ENCODE data around the gene LOXHD1.

The LOXHD1 gene

GRCh38 chr18:46447792-46448191 lies 209.2 kb downstream of the LOXHD1 start:
- no peak for DNase-seq (ENCODE audit: low read depth, low spot score)

DNA sequence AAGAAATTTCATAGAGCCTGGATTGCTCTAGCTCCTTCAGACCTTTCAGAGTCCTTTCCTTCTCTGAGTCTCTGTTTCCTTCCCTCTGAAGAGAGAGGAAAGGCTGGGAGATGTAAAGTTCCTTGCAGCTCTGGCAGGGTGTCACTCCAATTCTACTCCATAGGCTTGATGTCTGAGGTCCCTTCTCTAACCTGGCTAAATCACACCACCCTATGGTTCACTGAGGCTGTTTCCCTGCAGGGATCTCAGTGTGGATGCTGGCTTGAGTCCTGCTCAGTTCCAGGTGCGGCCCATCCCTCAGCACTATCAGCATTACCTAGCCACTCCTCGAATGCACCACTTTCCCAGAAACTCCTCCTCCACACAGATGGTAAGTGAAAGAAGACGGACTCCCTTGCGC lies 209.7 kb downstream of the LOXHD1 start:
- no peak for DNase-seq (ENCODE audit: low read depth, low spot score)

GRCh38 chr18:46445522-46446313 lies 211.3 kb downstream of the LOXHD1 start:
- DNase-seq (ENCODE audit: low read depth, low spot score): no peak

GRCh38 chr18:46439037-46439436 lies 218.0 kb downstream of the LOXHD1 start:
- DNase-seq (ENCODE audit: low read depth, low spot score): no peak

DNA sequence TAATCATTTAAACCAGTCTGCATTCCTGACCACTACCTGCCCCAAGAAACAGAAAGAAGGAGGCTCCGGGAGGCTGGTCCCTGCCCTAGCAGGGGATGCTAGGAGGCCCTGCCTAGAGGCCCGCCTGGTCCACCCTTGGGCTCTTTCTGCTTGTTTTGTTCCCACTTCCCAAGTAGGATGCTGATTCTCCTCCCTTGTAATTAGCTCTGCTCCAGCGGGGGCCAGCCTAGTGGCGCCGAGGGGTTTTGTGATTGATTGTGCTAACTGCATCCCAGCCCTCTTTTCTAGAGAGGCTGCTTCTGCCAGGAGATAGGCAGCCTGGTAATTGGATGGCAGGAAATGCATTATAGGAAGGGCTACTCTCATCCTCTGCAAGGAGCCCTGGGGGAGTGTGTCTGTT lies 220.0 kb downstream of the LOXHD1 start:
- DNase-seq (ENCODE audit: low read depth, low spot score): no peak

GRCh38 chr18:46436621-46437020 lies 220.4 kb downstream of the LOXHD1 start:
- DNase-seq (ENCODE audit: low read depth, low spot score): no peak

GRCh38 chr18:46435031-46435430 lies 222.0 kb downstream of the LOXHD1 start:
- no peak for DNase-seq (ENCODE audit: low read depth, low spot score)

DNA sequence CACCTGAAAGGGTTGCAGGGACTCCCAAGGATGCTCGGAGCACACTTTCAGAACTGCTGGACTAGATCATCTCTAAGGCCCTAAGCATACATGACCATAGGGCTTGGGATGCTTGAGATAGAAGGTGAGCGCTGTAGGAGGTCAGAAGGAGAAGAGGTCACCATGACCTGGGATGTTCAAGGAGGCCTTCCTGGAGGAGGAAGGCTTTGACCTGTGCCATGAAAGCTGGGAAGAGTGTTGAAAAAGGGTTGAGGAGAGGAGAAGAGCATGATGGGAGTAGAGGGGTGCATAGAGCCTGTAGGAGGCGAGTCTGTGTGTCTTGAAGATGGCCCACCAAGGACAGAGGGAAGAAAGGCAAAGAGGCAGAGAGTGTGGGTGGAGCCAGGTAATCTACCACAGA lies 222.4 kb downstream of the LOXHD1 start:
- no peak for DNase-seq (ENCODE audit: low read depth, low spot score)

- DNase-seq (ENCODE audit: low read depth, low spot score): no peak
Observed at GRCh38 chr18:46433121-46433826, 223.7 kb downstream of the LOXHD1 start.

DNA sequence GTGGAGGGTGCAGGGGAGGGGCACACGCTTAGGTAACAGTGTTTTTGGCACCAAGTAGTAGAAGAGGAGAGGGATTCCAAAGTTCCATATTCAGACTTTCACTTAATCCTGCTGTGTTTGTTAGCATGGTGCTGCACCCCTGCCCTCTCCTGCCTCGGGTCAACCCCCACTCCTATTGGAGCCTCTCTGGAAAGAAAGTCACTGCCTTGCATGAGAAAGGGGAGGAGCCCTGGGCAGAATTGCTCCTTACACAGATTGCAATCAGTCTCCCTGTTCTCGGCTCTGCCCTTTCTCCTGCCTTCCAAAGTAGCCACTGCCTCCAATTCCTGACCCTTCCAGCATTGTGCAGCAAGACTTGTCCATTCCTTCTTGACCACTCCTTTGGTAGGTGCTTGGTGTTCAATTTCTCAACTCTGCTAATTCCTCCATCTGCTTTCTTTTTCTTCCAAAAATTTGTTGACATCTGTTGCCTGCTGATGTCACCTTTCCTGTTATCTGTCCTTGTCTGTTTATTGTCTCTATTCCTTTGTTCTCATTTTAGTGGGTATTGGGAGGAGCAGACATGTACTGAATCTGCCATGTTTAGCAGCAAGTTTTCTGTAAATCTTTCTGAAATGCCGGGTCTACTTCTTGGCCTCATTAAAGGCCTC lies 225.4 kb downstream of the LOXHD1 start:
- no peak for DNase-seq (ENCODE audit: low read depth, low spot score)

DNA sequence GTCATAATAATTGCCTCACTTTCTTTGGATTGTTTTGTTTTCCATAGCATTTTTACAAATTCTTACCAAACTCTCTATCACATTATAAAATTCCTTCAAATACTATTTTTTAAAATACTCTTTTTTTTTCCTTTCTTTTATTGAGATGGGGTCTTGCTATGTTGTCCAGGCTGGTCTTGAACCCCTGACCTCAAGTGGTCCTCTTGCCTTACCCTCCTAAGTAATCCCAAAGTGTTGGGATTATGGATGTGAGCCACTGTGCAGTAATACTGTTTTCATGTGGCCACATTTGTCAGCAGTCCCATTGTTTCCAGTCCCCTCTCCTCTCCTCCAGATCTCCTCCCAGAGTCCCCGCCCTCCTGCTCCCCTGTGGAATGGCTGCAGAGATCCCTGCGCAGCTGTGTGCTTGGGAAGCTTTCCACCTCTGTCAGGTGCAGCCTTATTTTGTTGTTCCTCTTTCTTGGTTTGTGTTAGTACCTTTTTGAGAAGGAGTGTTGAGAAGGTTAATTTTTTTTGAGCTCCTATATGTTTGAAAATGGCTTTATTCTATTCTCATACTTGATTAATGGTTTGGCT lies 227.3 kb downstream of the LOXHD1 start:
- DNase-seq (ENCODE audit: low read depth, low spot score): no peak

DNA sequence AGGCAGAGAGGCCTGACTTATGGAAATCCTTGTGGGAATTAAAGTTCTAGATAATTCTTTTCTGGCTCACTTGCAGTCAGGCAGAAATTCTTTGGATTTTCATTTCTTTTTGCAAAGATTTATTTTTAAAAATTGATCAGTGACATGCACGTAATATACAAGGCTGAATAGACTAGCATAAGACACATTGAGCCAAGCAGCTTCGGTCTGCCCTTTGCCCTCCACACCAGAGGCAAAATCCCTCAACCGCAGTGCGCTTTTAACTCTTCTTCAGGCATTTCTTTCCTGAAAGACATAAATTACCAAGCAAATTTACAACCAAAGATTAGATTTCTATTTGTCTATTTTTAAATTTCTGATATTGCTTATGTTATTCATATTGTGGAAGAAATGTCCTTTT lies 227.9 kb downstream of the LOXHD1 start:
- no peak for DNase-seq (ENCODE audit: low read depth, low spot score)

DNA sequence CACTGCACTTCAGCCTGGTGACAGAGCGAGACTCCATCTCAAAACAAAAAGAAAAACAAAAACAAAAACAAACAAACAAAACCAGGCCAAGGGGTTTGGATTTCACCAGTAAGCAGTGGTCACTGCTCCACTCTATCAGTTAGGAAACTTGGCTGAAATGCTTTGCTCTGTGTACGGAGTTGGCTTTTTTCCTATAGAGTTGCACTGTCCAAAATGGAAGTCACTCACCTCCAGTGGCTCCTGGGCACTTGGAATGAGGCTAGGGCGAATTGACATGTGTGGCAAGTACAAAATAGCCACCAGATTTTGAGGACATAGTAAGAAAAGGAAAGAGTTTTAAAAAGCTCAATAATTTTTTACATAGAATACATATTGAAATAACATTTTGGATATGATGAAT lies 228.7 kb downstream of the LOXHD1 start:
- no peak for DNase-seq (ENCODE audit: low read depth, low spot score)

DNA sequence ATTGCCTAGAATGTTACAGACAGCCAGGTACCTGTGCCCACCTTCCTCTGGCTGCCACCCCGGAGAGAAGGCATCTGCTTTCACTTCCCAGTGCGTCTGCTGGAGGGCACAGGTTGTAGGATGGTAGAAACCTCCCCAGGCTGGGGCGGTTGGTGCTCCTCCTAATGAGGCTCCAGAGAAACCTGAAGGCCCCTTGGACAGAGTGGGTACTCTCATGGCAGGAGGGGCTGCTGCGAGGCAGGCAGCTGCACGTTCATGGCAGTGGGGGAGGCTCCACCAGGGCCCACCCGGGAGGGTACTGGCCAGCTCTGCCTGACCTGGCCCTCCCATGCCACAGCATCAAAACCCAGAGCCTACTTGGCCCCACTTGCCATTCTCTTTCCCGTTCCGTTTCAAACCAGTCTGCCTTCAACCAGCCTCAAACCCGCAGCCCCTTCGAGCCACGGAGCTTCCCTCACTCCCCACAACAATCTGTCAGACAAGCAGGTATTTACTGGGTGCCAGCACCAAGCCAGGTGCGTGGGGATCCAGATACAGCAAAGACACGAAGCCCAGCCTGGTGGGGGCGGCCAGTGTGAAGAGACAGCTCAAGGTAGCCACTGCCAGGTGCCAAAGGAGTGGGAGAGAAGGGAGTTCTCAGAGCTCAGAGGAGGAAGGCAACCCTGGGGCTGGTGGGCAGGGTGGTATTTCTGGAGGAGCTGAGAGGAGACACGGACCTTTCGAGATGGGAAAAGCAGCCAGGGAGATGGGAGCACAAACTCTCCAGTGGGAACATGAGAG lies 229.6 kb downstream of the LOXHD1 start:
- DNase-seq (ENCODE audit: low read depth, low spot score): no peak
